ENCODE results near the gene SMYD3.

SMYD3 gene

GRCh38 chr1:245832771-245833527 lies 674.1 kb downstream of the SMYD3 start:
- no peak overlapping the region for H3K9ac ChIP-seq (ENCODE audit: insufficient read length, low read depth)
- H3K4me1 ChIP-seq (ENCODE audit: insufficient read depth, insufficient read length) = no peaks in the 10 kb centered on the region
- H3K9me3 ChIP-seq (ENCODE audit: insufficient read depth, low read length) = no peaks in the 10 kb centered on the region
- TF ChIP-seq SUZ12 (IDR thresholded peaks at IDR 0.05; ENCODE audit: extremely low read depth, insufficient read depth, insufficient read length) (no peak), YY1 (IDR thresholded peaks at IDR 0.05; ENCODE audit: insufficient read depth, insufficient read length) (no peak), ZNF274 (IDR thresholded peaks at IDR 0.05; ENCODE audit: low read depth, low read length) (no peak)
- H3K27me3 ChIP-seq (ENCODE audit: insufficient read depth, insufficient read length) = no peaks in the 10 kb centered on the region
- no peak for DNase-seq (ENCODE audit: low read depth, low spot score)
- H3K4me3 ChIP-seq (ENCODE audit: insufficient read length, low read depth) = no peak overlapping the region
- no peaks in the 10 kb centered on the region for H3K36me3 ChIP-seq (ENCODE audit: insufficient read depth, insufficient read length, low read length)

DNA sequence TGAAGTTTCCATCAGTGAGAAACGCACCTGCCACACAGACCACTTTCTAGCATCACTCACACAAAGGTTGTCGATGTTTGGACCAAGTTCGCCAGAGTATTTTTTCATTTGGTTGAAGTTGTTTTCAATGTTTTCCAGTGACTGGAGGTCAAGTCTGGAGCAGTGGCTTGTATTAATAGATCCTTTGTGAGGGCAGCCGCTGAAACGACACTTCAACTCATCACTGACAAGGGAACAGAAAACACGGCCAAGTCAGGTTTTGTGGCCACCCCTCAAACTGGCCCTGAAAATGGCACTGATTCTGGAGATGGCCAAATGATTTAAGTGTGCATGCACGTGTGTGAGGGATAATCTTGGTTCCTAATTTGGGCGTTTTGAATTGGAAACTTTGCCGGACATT lies 675.6 kb downstream of the SMYD3 start:
- H3K4me3 ChIP-seq (ENCODE audit: insufficient read length, low read depth) = no peak overlapping the region
- no peaks in the 10 kb centered on the region for H3K36me3 ChIP-seq (ENCODE audit: insufficient read depth, insufficient read length, low read length)
- no peaks in the 10 kb centered on the region for H3K27me3 ChIP-seq (ENCODE audit: insufficient read depth, insufficient read length)
- no peaks in the 10 kb centered on the region for H3K4me1 ChIP-seq (ENCODE audit: insufficient read depth, insufficient read length)
- TF ChIP-seq ZNF274 (IDR thresholded peaks at IDR 0.05; ENCODE audit: low read depth, low read length) (no peak), YY1 (IDR thresholded peaks at IDR 0.05; ENCODE audit: insufficient read depth, insufficient read length) (no peak), SUZ12 (IDR thresholded peaks at IDR 0.05; ENCODE audit: extremely low read depth, insufficient read depth, insufficient read length) (no peak)
- no peaks in the 10 kb centered on the region for H3K9me3 ChIP-seq (ENCODE audit: insufficient read depth, low read length)
- no peak overlapping the region for H3K9ac ChIP-seq (ENCODE audit: insufficient read length, low read depth)
- DNase-seq (ENCODE audit: low read depth, low spot score) = no peak

DNA sequence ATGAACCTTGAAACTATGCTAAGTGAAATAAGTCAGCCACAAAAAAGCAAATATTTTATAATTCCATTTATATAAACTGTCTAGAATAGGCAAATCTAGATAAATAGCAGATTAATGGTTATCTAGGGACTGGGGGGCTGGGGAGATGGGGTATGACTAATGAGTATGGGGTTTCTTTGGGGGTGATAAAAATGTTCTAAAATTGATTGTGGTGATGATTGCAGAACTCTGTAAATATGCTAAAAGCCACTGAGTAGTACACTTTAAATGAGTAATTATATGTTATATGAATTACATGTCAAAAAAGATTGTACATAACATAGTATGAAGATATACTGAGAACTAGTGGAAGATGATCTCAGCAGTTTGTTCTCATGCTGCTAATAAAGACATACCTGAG lies 677.3 kb downstream of the SMYD3 start:
- no peak for DNase-seq (ENCODE audit: low read depth, low spot score)

DNA sequence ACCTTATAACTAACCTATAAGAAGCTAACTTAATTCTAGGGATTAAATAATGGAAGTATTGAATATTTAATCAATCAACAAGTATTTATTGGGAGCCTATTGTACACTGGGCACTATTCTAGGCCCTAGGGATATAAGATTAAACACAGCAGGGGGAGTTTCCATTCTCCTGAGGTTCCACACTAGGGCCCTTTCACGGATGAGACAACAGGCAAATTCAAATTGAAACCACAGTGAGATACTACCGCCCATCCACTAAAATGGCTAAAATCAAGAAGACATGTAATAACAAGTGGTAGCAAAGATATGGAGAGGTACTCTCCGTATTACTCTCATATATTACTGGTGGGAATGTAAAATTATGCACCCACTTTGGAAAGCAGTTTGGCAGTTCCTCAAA lies 677.9 kb downstream of the SMYD3 start:
- no peak for DNase-seq (ENCODE audit: low read depth, low spot score)
- H3K9ac ChIP-seq (ENCODE audit: insufficient read length, low read depth) = no peak overlapping the region
- no peak for TF ChIP-seq ZNF274 (IDR thresholded peaks at IDR 0.05; ENCODE audit: low read depth, low read length)
- TF ChIP-seq YY1 (IDR thresholded peaks at IDR 0.05; ENCODE audit: insufficient read depth, insufficient read length) = no peak
- no peak for TF ChIP-seq SUZ12 (IDR thresholded peaks at IDR 0.05; ENCODE audit: extremely low read depth, insufficient read depth, insufficient read length)
- H3K9me3 ChIP-seq (ENCODE audit: insufficient read depth, low read length) = no peaks in the 10 kb centered on the region
- H3K36me3 ChIP-seq (ENCODE audit: insufficient read depth, insufficient read length, low read length) = no peaks in the 10 kb centered on the region
- no peaks in the 10 kb centered on the region for H3K4me1 ChIP-seq (ENCODE audit: insufficient read depth, insufficient read length)
- no peak overlapping the region for H3K4me3 ChIP-seq (ENCODE audit: insufficient read length, low read depth)
- H3K27me3 ChIP-seq (ENCODE audit: insufficient read depth, insufficient read length) = no peaks in the 10 kb centered on the region

More for the DNA sequence above, 677.3 kb downstream of the SMYD3 start:
- no peaks in the 10 kb centered on the region for H3K27me3 ChIP-seq (ENCODE audit: insufficient read depth, insufficient read length)
- TF ChIP-seq YY1 (IDR thresholded peaks at IDR 0.05; ENCODE audit: insufficient read depth, insufficient read length) (no peak), ZNF274 (IDR thresholded peaks at IDR 0.05; ENCODE audit: low read depth, low read length) (no peak), SUZ12 (IDR thresholded peaks at IDR 0.05; ENCODE audit: extremely low read depth, insufficient read depth, insufficient read length) (no peak)
- no peaks in the 10 kb centered on the region for H3K4me1 ChIP-seq (ENCODE audit: insufficient read depth, insufficient read length)
- no peak overlapping the region for H3K4me3 ChIP-seq (ENCODE audit: insufficient read length, low read depth)
- no peaks in the 10 kb centered on the region for H3K9me3 ChIP-seq (ENCODE audit: insufficient read depth, low read length)
- no peak overlapping the region for H3K9ac ChIP-seq (ENCODE audit: insufficient read length, low read depth)
- no peaks in the 10 kb centered on the region for H3K36me3 ChIP-seq (ENCODE audit: insufficient read depth, insufficient read length, low read length)

GRCh38 chr1:245827301-245827700 lies 679.8 kb downstream of the SMYD3 start:
- TF ChIP-seq SUZ12 (IDR thresholded peaks at IDR 0.05; ENCODE audit: extremely low read depth, insufficient read depth, insufficient read length) (no peak), ZNF274 (IDR thresholded peaks at IDR 0.05; ENCODE audit: low read depth, low read length) (no peak), YY1 (IDR thresholded peaks at IDR 0.05; ENCODE audit: insufficient read depth, insufficient read length) (no peak)
- Histone ChIP-seq H3K4me3 (ENCODE audit: insufficient read length, low read depth) (no peak overlapping the region), H3K9me3 (ENCODE audit: insufficient read depth, low read length) (peaks cover 8% of the 10 kb centered on the region; the same call in 1 of the 2 replicates), H3K9ac (ENCODE audit: insufficient read length, low read depth) (no peak overlapping the region), H3K36me3 (ENCODE audit: insufficient read depth, insufficient read length, low read length) (no peaks in the 10 kb centered on the region), H3K4me1 (ENCODE audit: insufficient read depth, insufficient read length) (no peaks in the 10 kb centered on the region), H3K27me3 (ENCODE audit: insufficient read depth, insufficient read length) (no peaks in the 10 kb centered on the region)
- no peak for DNase-seq (ENCODE audit: low read depth, low spot score)

- DNase-seq (ENCODE audit: low read depth, low spot score) = no peak
Measured at GRCh38 chr1:245825128-245825901, 681.8 kb downstream of the SMYD3 start.

More at GRCh38 chr1:245825128-245825901, 681.8 kb downstream of the SMYD3 start:
- no peak overlapping the region for H3K9ac ChIP-seq (ENCODE audit: insufficient read length, low read depth)
- no peak overlapping the region for H3K4me3 ChIP-seq (ENCODE audit: insufficient read length, low read depth)
- peaks cover 8% of the 10 kb centered on the region; the same call in 1 of the 2 replicates for H3K9me3 ChIP-seq (ENCODE audit: insufficient read depth, low read length)
- H3K27me3 ChIP-seq (ENCODE audit: insufficient read depth, insufficient read length) = no peaks in the 10 kb centered on the region
- TF ChIP-seq YY1 (IDR thresholded peaks at IDR 0.05; ENCODE audit: insufficient read depth, insufficient read length) = no peak
- no peak for TF ChIP-seq SUZ12 (IDR thresholded peaks at IDR 0.05; ENCODE audit: extremely low read depth, insufficient read depth, insufficient read length)
- no peak for TF ChIP-seq ZNF274 (IDR thresholded peaks at IDR 0.05; ENCODE audit: low read depth, low read length)
- H3K4me1 ChIP-seq (ENCODE audit: insufficient read depth, insufficient read length) = no peaks in the 10 kb centered on the region
- H3K36me3 ChIP-seq (ENCODE audit: insufficient read depth, insufficient read length, low read length) = no peaks in the 10 kb centered on the region
